Activated naive CD4-positive, alpha-beta T cell (primary cell): ENCODE measurements around the gene CFAP47.

Experiments used
- DNase-seq, 4 experiments: peaks; one replicate each; lab custom pipeline; 2025; lab: John Stamatoyannopoulos, UW

The CFAP47 gene

GRCh38 chrX:36266155-36266554 is 346.6 kb downstream of the CFAP47 start:
- no peak for DNase-seq

- DNase-seq, result no peak
Observed at GRCh38 chrX:36310136-36310535, 390.6 kb downstream of the CFAP47 start.

- no peak for DNase-seq
Observed at GRCh38 chrX:36314303-36314702, 394.8 kb downstream of the CFAP47 start.

- no peak for DNase-seq
Observed at GRCh38 chrX:36334572-36334971, 415.0 kb downstream of the CFAP47 start.

- no peak for DNase-seq
Observed at GRCh38 chrX:36336751-36337150, 417.2 kb downstream of the CFAP47 start.

GRCh38 chrX:36344301-36344700 is 424.8 kb downstream of the CFAP47 start:
- DNase-seq, result no peak

GRCh38 chrX:36348509-36348908 is 429.0 kb downstream of the CFAP47 start:
- DNase-seq, result no peak

GRCh38 chrX:36357855-36358254 is 438.3 kb downstream of the CFAP47 start:
- DNase-seq, result no peak

- no peak for DNase-seq
Observed at GRCh38 chrX:36364262-36364661, 444.7 kb downstream of the CFAP47 start.

GRCh38 chrX:36383495-36383894 is 464.0 kb downstream of the CFAP47 start:
- no peak for DNase-seq

- DNase-seq, result no peak
Observed at GRCh38 chrX:36388901-36389300, 469.4 kb downstream of the CFAP47 start.

GRCh38 chrX:36401774-36402173 is 482.2 kb downstream of the CFAP47 start:
- no peak for DNase-seq

- DNase-seq, result no peak
Observed at GRCh38 chrX:36407836-36408235, 488.3 kb downstream of the CFAP47 start.

- no peak for DNase-seq
Observed at GRCh38 chrX:36414056-36414455, 494.5 kb downstream of the CFAP47 start.

- DNase-seq, result no peak
Observed at GRCh38 chrX:36422368-36422767, 502.8 kb downstream of the CFAP47 start.

GRCh38 chrX:36431819-36432218 is 512.3 kb downstream of the CFAP47 start:
- DNase-seq, result no peak

- no peak for DNase-seq
Observed at GRCh38 chrX:36434522-36434921, 515.0 kb downstream of the CFAP47 start.
